ENCODE results near the gene FOXN1.
"Not testable (repeated sequence)": the region's sequence is repeated elsewhere in the genome, so short reads cannot be mapped to it uniquely, and the experiment has no call there.

FOXN1 gene

GRCh38 chr17:28518132-28518531 is 12.0 kb downstream of the FOXN1 start:
- no peaks in the 10 kb centered on the region for H3K36me3 Mint-ChIP-seq (ENCODE audit: low read depth)
- no peaks in the 10 kb centered on the region for H3K9me3 Mint-ChIP-seq
- H3K4me3 Mint-ChIP-seq: no peak overlapping the region
- H3K4me1 Mint-ChIP-seq: peaks cover 8% of the 10 kb centered on the region
- peaks cover 30% of the 10 kb centered on the region for H3K27me3 Mint-ChIP-seq (ENCODE audit: low read depth)
- no peak for TF ChIP-seq CTCF (IDR thresholded peaks at IDR 0.05; ENCODE audit: unreplicated experiment in 3 of 3)
- no peak overlapping the region for H3K27ac Mint-ChIP-seq

- no peaks in the 10 kb centered on the region for H3K9me3 Mint-ChIP-seq
- TF ChIP-seq CTCF (IDR thresholded peaks at IDR 0.05; ENCODE audit: unreplicated experiment in 3 of 3): no peak
These were observed 12.4 kb downstream of the FOXN1 start for GRCh38 chr17:28518578-28518977.

GRCh38 chr17:28519236-28519635 is 13.1 kb downstream of the FOXN1 start:
- Mint-ChIP-seq H3K4me3 (no peak overlapping the region), H3K27ac (no peak overlapping the region), H3K27me3 (ENCODE audit: low read depth) (peaks cover 26% of the 10 kb centered on the region), H3K9me3 (no peaks in the 10 kb centered on the region), H3K4me1 (peaks cover 8% of the 10 kb centered on the region), H3K36me3 (ENCODE audit: low read depth) (no peaks in the 10 kb centered on the region)
- no peak for TF ChIP-seq CTCF (IDR thresholded peaks at IDR 0.05; ENCODE audit: unreplicated experiment in 3 of 3)

More at GRCh38 chr17:28518578-28518977, 12.4 kb downstream of the FOXN1 start:
- Mint-ChIP-seq H3K36me3 (ENCODE audit: low read depth) (no peaks in the 10 kb centered on the region), H3K27me3 (ENCODE audit: low read depth) (peaks cover 28% of the 10 kb centered on the region), H3K4me3 (no peak overlapping the region), H3K27ac (no peak overlapping the region), H3K4me1 (peaks cover 8% of the 10 kb centered on the region)

GRCh38 chr17:28520687-28521086 is 14.5 kb downstream of the FOXN1 start:
- no peak overlapping the region for H3K4me3 Mint-ChIP-seq
- peak overlapping the region in 2 of 3 experiments; percentile 65 to 66 for H3K27ac Mint-ChIP-seq
- H3K9me3 Mint-ChIP-seq: no peaks in the 10 kb centered on the region
- peaks cover 26% of the 10 kb centered on the region for H3K27me3 Mint-ChIP-seq (ENCODE audit: low read depth)
- H3K36me3 Mint-ChIP-seq (ENCODE audit: low read depth): no peaks in the 10 kb centered on the region
- TF ChIP-seq CTCF (IDR thresholded peaks at IDR 0.05; ENCODE audit: unreplicated experiment in 3 of 3): no peak
- peaks cover 14% of the 10 kb centered on the region for H3K4me1 Mint-ChIP-seq

GRCh38 chr17:28521311-28522085 is 15.3 kb downstream of the FOXN1 start:
- peak overlapping the region; percentile 11 to 67 (median 42) for H3K27ac Mint-ChIP-seq
- H3K36me3 Mint-ChIP-seq (ENCODE audit: low read depth): no peaks in the 10 kb centered on the region
- H3K9me3 Mint-ChIP-seq: no peaks in the 10 kb centered on the region
- peaks cover 14% of the 10 kb centered on the region for H3K4me1 Mint-ChIP-seq
- no peak for TF ChIP-seq CTCF (IDR thresholded peaks at IDR 0.05; ENCODE audit: unreplicated experiment in 3 of 3)
- H3K27me3 Mint-ChIP-seq (ENCODE audit: low read depth): peaks cover 22% of the 10 kb centered on the region
- no peak overlapping the region for H3K4me3 Mint-ChIP-seq

GRCh38 chr17:28522281-28522680 is 16.1 kb downstream of the FOXN1 start:
- not testable (repeated sequence) for H3K36me3 Mint-ChIP-seq (ENCODE audit: low read depth); H3K9me3 Mint-ChIP-seq; H3K4me3 Mint-ChIP-seq
- H3K27me3 Mint-ChIP-seq (ENCODE audit: low read depth): peaks cover 21% of the 10 kb centered on the region
- peaks cover 17% of the 10 kb centered on the region for H3K4me1 Mint-ChIP-seq
- H3K27ac Mint-ChIP-seq: peak overlapping the region; percentile 11 to 67 (median 42)
